HG03159 (cell line): ENCODE results near the gene NEK9.
A peak's percentile ranks its signal among the peaks of the same experiment; 100 is the strongest.
"Not testable (repeated sequence)": the region's sequence is repeated elsewhere in the genome, so short reads cannot be mapped to it uniquely, and the experiment has no call there.

Experiments used
- ATAC-seq: cut with Tn5 transposase; IDR thresholded peaks from one replicate; pipeline ENCODE4 v1.9.1; 2021; ENCODE audit warnings: mild to moderate bottlenecking, moderate library complexity; ENCODE audit not compliant: unreplicated experiment

The NEK9 gene

GRCh38 chr14:75068294-75069120 lies 58.3 kb downstream of the NEK9 start:
- ATAC-seq: no peak

GRCh38 chr14:75067765-75068164 lies 59.1 kb downstream of the NEK9 start:
- not testable (repeated sequence) for ATAC-seq

DNA sequence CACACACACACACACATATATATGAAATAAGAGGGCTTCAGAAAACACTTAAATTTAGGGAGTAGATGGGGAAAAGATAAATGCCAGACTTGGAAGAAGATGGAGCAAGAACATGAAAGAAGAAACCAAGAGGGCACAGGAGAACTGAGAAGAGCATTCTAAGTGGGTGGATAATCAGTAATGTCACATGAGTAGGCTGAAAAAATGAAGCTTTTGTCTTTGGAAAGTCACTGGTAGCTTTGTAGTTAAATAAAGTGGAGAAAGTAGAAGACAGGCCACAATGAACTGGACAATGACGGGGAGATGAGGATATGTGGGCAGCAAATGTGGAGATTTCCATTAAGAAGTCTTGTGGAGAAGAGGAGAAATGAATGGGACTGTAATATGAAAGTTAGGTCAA lies 59.6 kb downstream of the NEK9 start:
- ATAC-seq: no peak

DNA sequence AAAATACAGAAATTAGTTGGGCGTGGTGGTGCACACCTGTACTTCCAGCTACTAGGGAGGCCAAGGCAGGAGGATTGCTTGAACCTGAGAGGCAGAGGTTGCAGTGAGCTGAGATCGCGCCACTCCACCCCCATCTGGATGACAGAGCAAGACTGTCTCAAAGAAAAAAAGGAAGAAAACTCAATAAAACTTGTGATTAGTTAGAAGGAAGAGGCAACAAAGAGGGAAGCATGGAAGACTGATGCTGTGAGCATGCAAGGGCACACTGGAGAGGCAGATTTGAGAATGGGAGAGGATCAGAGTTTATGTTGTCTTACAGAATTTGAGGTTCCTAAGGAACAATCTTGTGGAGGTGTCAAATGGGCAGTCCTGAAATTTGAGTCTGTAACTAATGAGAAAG lies 60.2 kb downstream of the NEK9 start:
- no peak for ATAC-seq

- peak; percentile 24 for ATAC-seq
Measured at GRCh38 chr14:75064205-75064567, 62.7 kb downstream of the NEK9 start.

- ATAC-seq: peak; percentile 97
Measured at GRCh38 chr14:75063491-75064204, 63.2 kb downstream of the NEK9 start, which contains the start of gene ACYP1. ACYP1 (minus strand) TSS chr14:75064024; CDS start chr14:75063553, 471 bp downstream.

DNA sequence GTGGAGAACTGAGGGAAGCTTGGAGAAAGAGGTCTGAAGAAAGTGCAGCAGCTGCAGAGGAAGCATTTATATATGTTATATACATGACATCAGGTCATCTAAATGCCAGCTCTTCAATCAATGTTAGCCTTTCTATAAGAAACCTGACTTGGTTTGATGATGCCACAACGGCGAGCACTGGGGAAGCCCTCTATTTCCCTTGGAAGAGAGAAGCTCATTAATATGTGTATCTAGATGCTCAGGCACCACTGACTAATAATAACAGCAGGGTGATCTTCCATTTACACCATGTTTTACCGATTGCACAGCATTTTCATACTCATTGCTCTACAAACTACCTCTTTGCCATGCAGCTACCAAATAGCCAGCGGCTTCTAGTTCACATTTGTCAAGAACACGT lies 63.8 kb downstream of the NEK9 start:
- no peak for ATAC-seq

DNA sequence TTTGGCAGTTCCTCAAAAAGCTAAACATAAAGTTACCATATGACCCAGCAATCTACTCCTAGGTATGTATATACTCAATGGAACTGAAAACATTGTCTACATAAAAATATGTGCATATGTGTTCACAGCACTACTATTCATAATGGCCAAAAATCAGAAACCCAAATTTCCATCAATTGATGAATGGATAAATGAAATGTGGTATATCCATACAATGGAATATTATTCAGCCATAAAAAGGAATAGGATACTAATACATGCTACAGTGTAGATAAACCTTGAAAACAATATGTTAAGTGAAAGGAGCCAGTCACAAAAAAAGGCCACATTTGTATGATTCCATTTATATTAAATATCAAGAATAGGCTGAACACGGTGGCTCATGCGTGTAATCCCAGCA lies 66.4 kb downstream of the NEK9 start:
- no peak for ATAC-seq

GRCh38 chr14:75059642-75060041 lies 67.2 kb downstream of the NEK9 start:
- no peak for ATAC-seq

- ATAC-seq: no peak
Measured at GRCh38 chr14:75054421-75054820, 72.4 kb downstream of the NEK9 start.

DNA sequence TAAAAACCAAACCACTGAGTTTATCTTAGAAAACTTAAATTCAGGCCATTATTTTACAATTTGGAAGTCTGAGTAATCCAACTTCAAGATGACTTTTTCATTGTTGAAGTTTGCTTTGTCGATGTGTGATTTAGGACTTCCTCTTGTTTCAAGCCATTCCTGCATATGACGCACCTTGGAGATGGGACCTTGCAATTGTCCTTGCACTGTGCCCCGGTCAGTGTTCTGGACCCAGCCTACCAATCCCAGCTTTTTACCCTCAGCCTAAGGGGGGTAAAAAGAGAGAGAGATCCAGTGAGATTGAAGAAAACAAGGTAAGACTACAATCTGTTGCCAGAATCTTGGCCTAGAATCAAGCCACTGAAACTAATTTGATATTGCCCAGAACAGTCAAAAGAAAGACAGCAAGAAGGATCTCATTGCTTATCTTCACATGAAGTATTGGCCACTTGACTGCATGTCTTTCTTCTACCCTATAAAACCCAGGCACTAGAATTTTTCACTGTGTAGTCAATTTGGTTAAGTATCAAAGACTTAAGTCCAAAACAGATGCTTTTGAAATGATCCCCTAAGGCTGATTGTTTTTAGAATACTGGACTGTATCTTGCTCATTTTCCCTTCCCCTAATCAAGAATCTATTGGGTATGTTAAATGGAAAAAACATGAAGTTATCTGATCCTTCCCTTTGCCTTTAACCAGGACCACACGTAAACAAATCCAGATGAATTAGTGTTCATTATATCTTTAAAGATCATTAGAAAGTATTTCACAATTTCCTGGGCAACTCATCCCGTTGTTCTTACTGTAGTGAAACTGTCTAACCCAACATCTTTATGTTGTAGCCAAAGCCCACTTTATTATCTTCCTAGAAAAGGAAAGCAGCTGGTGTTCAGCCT lies 73.2 kb downstream of the NEK9 start:
- no peak for ATAC-seq

DNA sequence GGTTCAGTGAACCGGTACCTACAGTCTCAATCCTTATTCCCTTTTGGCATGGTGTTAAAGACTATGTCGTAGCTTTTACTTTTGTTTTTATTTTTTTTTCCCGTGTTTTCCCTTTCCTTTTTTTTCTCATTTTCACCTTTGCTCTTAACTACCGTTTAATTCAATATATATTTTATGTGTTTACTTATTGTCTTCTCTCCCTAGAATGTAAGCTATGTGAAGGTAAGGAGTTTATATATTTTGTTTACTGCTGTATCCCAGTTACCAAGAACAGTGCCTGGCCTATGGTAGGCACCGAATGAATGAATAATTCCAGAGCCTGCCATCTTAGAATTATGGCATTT lies 75.3 kb downstream of the NEK9 start:
- peak; percentile 21 for ATAC-seq

DNA sequence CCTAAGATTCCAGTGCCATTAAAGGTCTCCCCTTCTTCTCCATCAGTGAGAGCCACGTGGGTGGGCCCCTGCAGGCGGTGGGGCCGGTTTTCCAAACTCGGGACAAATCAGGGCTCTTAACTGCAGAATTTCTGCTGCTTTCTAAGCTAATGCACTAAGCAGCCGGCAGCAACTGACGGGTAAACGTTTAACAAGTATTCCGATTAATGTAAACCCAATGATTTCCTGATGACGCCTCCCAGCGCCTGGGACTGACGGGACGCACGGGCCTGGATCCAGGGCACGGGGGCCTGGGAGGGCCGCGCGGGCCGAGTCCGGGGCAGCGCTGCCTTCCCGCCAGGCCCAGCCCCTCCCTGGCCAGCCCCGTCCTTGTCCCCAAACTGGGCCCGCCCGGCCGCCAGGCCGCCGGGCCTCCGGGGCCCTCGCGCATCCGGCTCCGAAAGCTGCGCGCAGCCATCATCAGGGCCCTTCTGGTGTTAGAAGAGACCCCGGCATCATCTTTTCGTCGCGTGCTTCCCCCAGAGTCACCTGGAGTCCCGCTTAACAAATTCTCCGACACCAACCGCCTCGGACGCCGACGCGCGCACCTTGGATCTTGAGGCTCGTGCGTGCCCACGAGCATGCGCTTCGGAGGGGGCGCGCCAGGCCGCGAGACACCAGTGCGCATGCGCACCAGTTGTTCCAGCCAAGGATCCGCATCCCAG lies 75.8 kb downstream of the NEK9 start, which contains the start of gene MLH3:
MLH3 (minus strand) TSS at position 616 of the 704 bp plus-strand sequence. CDS start 1,812 bp downstream, outside the sequence.
- ATAC-seq: peak; percentile 66

DNA sequence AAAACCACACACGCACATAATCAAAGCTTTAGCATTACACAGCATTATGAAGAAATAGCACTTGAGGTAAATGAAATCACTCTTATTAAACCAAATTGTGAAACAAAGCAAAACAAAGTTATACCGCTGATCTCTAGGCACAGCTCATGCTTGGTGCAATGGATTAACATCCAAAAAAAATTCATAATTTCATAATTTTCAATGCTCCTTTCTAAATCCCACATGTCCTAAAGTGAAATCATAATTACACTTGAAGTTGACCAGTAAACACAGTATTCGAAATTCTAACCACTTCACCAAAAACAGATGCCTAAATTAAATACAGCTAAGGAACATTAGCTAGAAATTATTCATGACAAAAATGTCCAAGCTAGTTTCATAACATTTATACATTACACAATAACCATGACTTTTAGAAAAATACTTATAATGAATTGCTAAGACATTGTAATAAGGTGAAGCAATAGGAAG lies 77.1 kb downstream of the NEK9 start:
- ATAC-seq: no peak

GRCh38 chr14:75049136-75049535 lies 77.7 kb downstream of the NEK9 start:
- ATAC-seq: no peak

DNA sequence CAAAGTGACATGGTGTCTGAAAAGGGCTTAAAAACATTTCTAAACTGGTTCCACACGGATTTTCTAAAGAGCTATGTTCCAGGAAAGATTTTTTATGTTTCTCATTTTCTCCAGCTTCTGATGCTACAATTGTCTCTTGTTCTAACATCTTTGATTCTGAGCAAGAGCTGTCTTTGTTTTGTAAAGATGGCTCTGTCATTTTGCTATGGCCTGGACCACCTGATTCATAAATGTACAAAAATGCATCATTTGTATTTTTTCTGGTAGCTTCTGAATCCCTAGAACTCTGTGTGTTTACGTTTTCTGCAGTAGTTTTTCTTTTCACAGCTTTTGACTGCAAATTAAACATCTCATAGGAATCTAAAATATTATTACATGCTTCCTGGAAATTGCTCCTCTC lies 78.7 kb downstream of the NEK9 start:
- ATAC-seq: no peak

GRCh38 chr14:75047506-75047905 lies 79.3 kb downstream of the NEK9 start:
- no peak for ATAC-seq

DNA sequence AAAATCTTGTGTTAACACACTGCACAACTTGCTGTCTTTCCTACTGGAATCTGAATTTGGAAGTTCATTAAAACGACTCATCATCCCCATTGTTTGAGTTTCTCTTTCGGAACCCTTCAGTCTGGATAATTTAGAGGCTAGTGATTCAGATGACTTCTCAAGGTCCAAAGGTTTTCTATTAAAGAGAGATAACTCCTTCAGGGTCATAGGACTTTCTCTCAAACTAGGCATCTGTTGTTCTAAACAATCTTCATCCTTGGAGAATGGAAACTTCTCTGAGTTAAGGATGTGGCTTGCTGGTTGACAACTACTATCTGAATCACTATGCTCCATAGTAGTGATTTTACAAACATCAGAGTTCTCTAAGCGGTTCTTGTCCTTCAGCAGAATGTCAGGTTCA lies 79.9 kb downstream of the NEK9 start:
- ATAC-seq: no peak

DNA sequence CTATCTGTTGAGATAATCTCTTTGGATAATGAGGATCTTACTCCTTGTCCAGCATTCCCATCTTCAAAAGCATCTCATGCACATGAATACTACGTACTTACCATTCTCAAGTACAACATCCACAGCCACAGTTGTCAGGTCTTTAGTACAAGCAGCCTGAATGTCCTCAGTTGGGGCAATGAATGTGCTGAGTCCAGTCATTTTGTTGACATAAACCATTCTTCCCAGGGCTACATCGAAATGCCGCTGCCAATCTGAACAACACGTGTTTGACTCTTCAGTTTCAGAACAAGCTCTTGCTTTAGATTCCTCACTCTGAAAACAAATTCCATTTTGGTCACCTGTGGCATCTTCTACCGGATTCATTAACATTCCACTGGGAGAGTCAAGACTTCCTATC lies 80.6 kb downstream of the NEK9 start:
- no peak for ATAC-seq

DNA sequence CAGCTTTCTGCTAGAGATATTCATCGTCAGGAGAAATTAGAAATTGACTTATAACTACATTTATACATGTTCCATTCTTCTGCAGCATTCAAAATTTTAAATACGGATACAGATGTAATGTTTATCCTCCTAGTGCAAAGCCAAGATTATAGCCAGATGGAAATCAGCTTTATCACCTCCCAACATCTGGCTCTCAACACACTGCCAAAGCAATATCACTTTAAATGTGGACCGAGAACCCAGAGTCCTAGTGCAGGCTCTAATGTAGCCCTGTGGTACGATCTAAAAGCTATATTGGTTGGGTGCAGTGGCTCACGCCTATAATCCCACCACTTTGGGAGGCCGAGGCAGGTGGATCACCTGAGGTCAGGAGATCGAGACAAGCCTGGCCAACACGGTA lies 82.1 kb downstream of the NEK9 start:
- ATAC-seq: no peak

- ATAC-seq: no peak
Measured at GRCh38 chr14:75044322-75044721, 82.5 kb downstream of the NEK9 start.
